Sigmoid colon (tissue), 7 donors: ENCODE data around the gene ELOA. TPM values are rescaled to one million over a fixed set of nuclear protein-coding genes. Genes with fewer than 3 reads are reported as not detected.
A peak's percentile ranks its signal among the peaks of the same experiment; 100 is the strongest.

Experiments used
- DNase-seq: peaks from one replicate; pipeline ENCODE4 v3.0.0-alpha.2; 2019
- H3K27ac ChIP-seq, 4 donors: fragments of 200-600 bp; sonication (generic); one replicate each; pipeline ENCODE4 v1.5.1; 2016 to 2019; ENCODE audit warnings: mild to moderate bottlenecking in 1 of 4
- H3K27me3 ChIP-seq, 3 donors: fragments of 200-600 bp; sonication (generic); one replicate each; pipeline ENCODE4 v1.5.1; 2019; ENCODE audit warnings: mild to moderate bottlenecking in 1 of 3
- H3K36me3 ChIP-seq, 4 donors: fragments of 200-600 bp; sonication (generic); one replicate each; pipeline ENCODE4 v1.5.1; 2016 to 2019
- H3K4me1 ChIP-seq, 4 donors: fragments of 200-600 bp; sonication (generic); one replicate each; pipeline ENCODE4 v1.5.1; 2017 to 2019
- H3K4me3 ChIP-seq, 4 donors: fragments of 200-600 bp; sonication (generic); one replicate each; pipeline ENCODE4 v1.5.1; 2017 to 2019; ENCODE audit warnings: mild to moderate bottlenecking in 2 of 4, moderate library complexity in 1 of 4
- H3K9me3 ChIP-seq, 4 donors: fragments of 200-600 bp in 3 of 4; sonication (generic) in 3 of 4; one replicate each; pipeline versions ENCODE4 v1.5.1 to v1.6.1; 2013 to 2019
- CTCF ChIP-seq, 4 experiments: fragments of 450-650 bp in 3 of 4; fragments of 200-600 bp in 1 of 4; IDR thresholded peaks; one replicate each; pipeline ENCODE4 v1.5.1; 2016 to 2019; ENCODE audit warnings: antibody characterized with exemption in 4 of 4, mild to moderate bottlenecking in 3 of 4, moderate library complexity in 2 of 4
- EP300 ChIP-seq, 4 donors: sonication (generic); formaldehyde crosslinking; IDR thresholded peaks; one replicate each; pipeline ENCODE4 v1.6.1; 2017; ENCODE audit warnings: antibody characterized with exemption in 4 of 4
- POLR2A ChIP-seq, 2 donors: fragments of 450-650 bp; IDR thresholded peaks; one replicate each; pipeline ENCODE4 v1.6.1; 2016; ENCODE audit warnings: antibody characterized with exemption in 2 of 2, mild to moderate bottlenecking in 2 of 2, moderate library complexity in 2 of 2
- POLR2AphosphoS5 ChIP-seq, 4 donors: sonication (generic); formaldehyde crosslinking; IDR thresholded peaks; one replicate each; pipeline ENCODE4 v1.6.1; 2017; ENCODE audit warnings: antibody characterized with exemption in 4 of 4
- WGBS, 2 donors: extraction: QIAGEN DNeasy Blood & Tissue Kit; methylation state at CpG; one replicate each; pipeline ENCODE4 v1.1.7; 2013; 5-methylcytosine and 5-hydroxymethylcytosine counted together
- intact Hi-C: fragments of 100-400 bp; cut with DNase I; formaldehyde crosslinking; loops from one replicate; pipeline ENCODE4 v1.15.1; 2023
- polyA plus RNA-seq, 3 donors: library from polyadenylated mRNA; stranded (reverse); fragments of 200-250 nt; gene quantifications; one replicate each; pipeline ENCODE4 v1.2.3, GENCODE V29; 2013
- total RNA-seq, 4 donors: library from RNA; depleted of rRNA; stranded (reverse); fragments of >200 nt; gene quantifications; one replicate each; pipeline ENCODE4 v1.1.0, GENCODE V29; 2016
- donor health status: healthy with polysubstance abuse.
- donor health status: Bipolar disorder and iron deficiency.
- donor health status: healthy.

Gene ELOA
- total RNA-seq (10 to 100 TPM; 25.7 to 29.9 (median 26.7) TPM), polyA plus RNA-seq (10 to 100 TPM; 12.3 to 18.3 (median 15.0) TPM)

- Histone ChIP-seq H3K27me3 (no peaks in the 10 kb centered on the region), H3K27ac (peak within 1 kb of the TSS; percentile 93 to 95 (median 94)), H3K4me3 (peak within 1 kb of the TSS; percentile 78 to 98 (median 96)), H3K9me3 (no peaks in the 10 kb centered on the region), H3K4me1 (peaks cover 0 to 39% (median 24%) of the 10 kb centered on the region in 4 donors), H3K36me3 (no peaks in the 10 kb centered on the region)
- intact Hi-C loops: loop anchor here (5.0 kb wide), 1 partner anchor 51 kb away; the partner anchor contains the start of gene RPL11
- TF ChIP-seq POLR2A (IDR thresholded peaks at IDR 0.05) (peak in 1 of 2 donors; percentile 43), POLR2AphosphoS5 (IDR thresholded peaks at IDR 0.05) (peak; percentile 53 to 85 (median 80)), CTCF (IDR thresholded peaks at IDR 0.05) (no peak)
- DNase-seq: peak; percentile 83
- WGBS, 2 donors: 0 to 1% methylated on average over 119 of the region's 119 CpGs
Measured at GRCh38 chr1:23743287-23744152, at the start of gene ELOA. Gene ELOA (plus strand): TSS chr1:23743471. CDS start chr1:23743504, 33 bp downstream.

GRCh38 chr1:23693599-23693998 is 49.7 kb upstream of the ELOA start:
- Histone ChIP-seq H3K4me1 (peaks cover 0 to 55% (median 39%) of the 10 kb centered on the region in 4 donors), H3K4me3 (no peak overlapping the region)
- intact Hi-C loops: loop anchor here (5.0 kb wide), 1 partner anchor 49 kb away; the partner anchor contains the start of gene ELOA

GRCh38 chr1:23694371-23694770 is 48.9 kb upstream of the ELOA start:
- Histone ChIP-seq H3K27me3 (no peaks in the 10 kb centered on the region), H3K4me3 (no peak overlapping the region), H3K9me3 (no peaks in the 10 kb centered on the region), H3K27ac (no peak overlapping the region), H3K36me3 (peaks cover 27 to 68% (median 37%) of the 10 kb centered on the region in 4 donors), H3K4me1 (peaks cover 0 to 55% (median 39%) of the 10 kb centered on the region in 4 donors)
- no peak for DNase-seq
- 46 to 71% methylated on average over 3 of the region's 3 CpGs for WGBS, 2 donors
- TF ChIP-seq POLR2A (IDR thresholded peaks at IDR 0.05): no peak
- TF ChIP-seq EP300 (IDR thresholded peaks at IDR 0.05): no peak
- no peak for TF ChIP-seq CTCF (IDR thresholded peaks at IDR 0.05)
- intact Hi-C loops: loop anchor here (5.0 kb wide), 1 partner anchor 48 kb away; the partner anchor contains the start of gene ELOA

More at GRCh38 chr1:23693599-23693998, 49.7 kb upstream of the ELOA start:
- DNase-seq: no peak
- WGBS, 2 donors: 60 to 73% methylated on average over 2 of the region's 2 CpGs
- no peak for TF ChIP-seq EP300 (IDR thresholded peaks at IDR 0.05)
- TF ChIP-seq CTCF (IDR thresholded peaks at IDR 0.05): no peak
- TF ChIP-seq POLR2AphosphoS5 (IDR thresholded peaks at IDR 0.05): no peak
- no peak for TF ChIP-seq POLR2A (IDR thresholded peaks at IDR 0.05)
- no peaks in the 10 kb centered on the region for H3K9me3 ChIP-seq
- peaks cover 27 to 62% (median 35%) of the 10 kb centered on the region in 4 donors for H3K36me3 ChIP-seq
- no peaks in the 10 kb centered on the region for H3K27me3 ChIP-seq
- H3K27ac ChIP-seq: no peak overlapping the region

GRCh38 chr1:23695667-23696066 is 47.6 kb upstream of the ELOA start:
- intact Hi-C loops: no loop called here
- H3K4me1 ChIP-seq: peaks cover 0 to 55% (median 39%) of the 10 kb centered on the region in 4 donors
- H3K9me3 ChIP-seq: no peaks in the 10 kb centered on the region
- peaks cover 30 to 81% (median 40%) of the 10 kb centered on the region in 4 donors for H3K36me3 ChIP-seq
- no peaks in the 10 kb centered on the region for H3K27me3 ChIP-seq
- no peak overlapping the region for H3K27ac ChIP-seq
- no peak overlapping the region for H3K4me3 ChIP-seq
- WGBS, 2 donors: 97 to 98% methylated on average over 3 of the region's 3 CpGs
- DNase-seq: no peak
- no peak for TF ChIP-seq POLR2AphosphoS5 (IDR thresholded peaks at IDR 0.05)
- TF ChIP-seq CTCF (IDR thresholded peaks at IDR 0.05): no peak
- TF ChIP-seq EP300 (IDR thresholded peaks at IDR 0.05): no peak
- TF ChIP-seq POLR2A (IDR thresholded peaks at IDR 0.05): no peak
